ENCODE data around the gene FRRS1.
"Not testable (repeated sequence)": the region's sequence is repeated elsewhere in the genome, so short reads cannot be mapped to it uniquely, and the experiment has no call there.

Gene FRRS1

GRCh38 chr1:99763956-99764355 is 2.5 kb downstream of the FRRS1 start:
- Histone ChIP-seq H3K36me3 (replicated peaks; ENCODE audit: insufficient read depth, low read length) (no peaks in the 10 kb centered on the region), H4K20me1 (ENCODE audit: insufficient read depth, low read length) (no peaks in the 10 kb centered on the region), H3K4me3 (ENCODE audit: low read length) (no peak overlapping the region), H3K27me3 (replicated peaks; ENCODE audit: insufficient read depth, low read length) (no peaks in the 10 kb centered on the region), H3K9me2 (replicated peaks; ENCODE audit: insufficient read depth, low read length) (no peaks in the 10 kb centered on the region), H3K27ac (ENCODE audit: low read length) (no peak overlapping the region), H3K79me2 (ENCODE audit: low read length) (no peaks in the 10 kb centered on the region), H3F3A (ENCODE audit: insufficient read depth, low read length) (peaks cover 10% of the 10 kb centered on the region; the same call in 1 of the 2 replicates), H3K4me2 (ENCODE audit: low read depth, low read length) (no peak overlapping the region), H2AFZ (ENCODE audit: low read length) (no peak overlapping the region), H3K4me1 (ENCODE audit: low read length) (0 out of 2 replicates have a peak, but pooled peaks cover 4% of the 10 kb centered on the region), H3K9ac (ENCODE audit: low read length) (no peak overlapping the region), H3K9me3 (replicated peaks; ENCODE audit: insufficient read depth, low read length) (no peaks in the 10 kb centered on the region)
- TF ChIP-seq CTCF (IDR thresholded peaks at IDR 0.05; ENCODE audit: low read length) (no peak), EZH2 (optimal IDR thresholded peaks at IDR 0.05; ENCODE audit: low read depth, low read length) (no peak), EZH2phosphoT487 (IDR thresholded peaks at IDR 0.05; ENCODE audit: low read length) (no peak)
- no peak for DNase-seq

- Histone ChIP-seq H2AFZ (ENCODE audit: low read length) (no peak overlapping the region), H3F3A (ENCODE audit: insufficient read depth, low read length) (peaks cover 14% of the 10 kb centered on the region), H3K4me1 (ENCODE audit: low read length) (0 out of 2 replicates have a peak, but pooled peaks cover 10% of the 10 kb centered on the region), H3K9ac (ENCODE audit: low read length) (no peak overlapping the region), H3K9me3 (replicated peaks; ENCODE audit: insufficient read depth, low read length) (no peaks in the 10 kb centered on the region), H3K27ac (ENCODE audit: low read length) (no peak overlapping the region), H3K79me2 (ENCODE audit: low read length) (no peaks in the 10 kb centered on the region), H3K36me3 (replicated peaks; ENCODE audit: insufficient read depth, low read length) (no peaks in the 10 kb centered on the region), H3K4me2 (ENCODE audit: low read depth, low read length) (no peak overlapping the region), H3K27me3 (replicated peaks; ENCODE audit: insufficient read depth, low read length) (no peaks in the 10 kb centered on the region), H4K20me1 (ENCODE audit: insufficient read depth, low read length) (no peaks in the 10 kb centered on the region), H3K4me3 (ENCODE audit: low read length) (no peak overlapping the region), H3K9me2 (replicated peaks; ENCODE audit: insufficient read depth, low read length) (no peaks in the 10 kb centered on the region)
- no peak for DNase-seq
- no peak for TF ChIP-seq EZH2phosphoT487 (IDR thresholded peaks at IDR 0.05; ENCODE audit: low read length)
- TF ChIP-seq EZH2 (optimal IDR thresholded peaks at IDR 0.05; ENCODE audit: low read depth, low read length), result no peak
- TF ChIP-seq CTCF (IDR thresholded peaks at IDR 0.05; ENCODE audit: low read length), result no peak
Observed at GRCh38 chr1:99761774-99762173, 4.7 kb downstream of the FRRS1 start.

GRCh38 chr1:99759518-99760160 is 6.8 kb downstream of the FRRS1 start:
- Histone ChIP-seq H3K9me3 (replicated peaks; ENCODE audit: insufficient read depth, low read length) (no peaks in the 10 kb centered on the region), H3F3A (ENCODE audit: insufficient read depth, low read length) (peaks cover 6% of the 10 kb centered on the region; the same call in 1 of the 2 replicates), H3K79me2 (ENCODE audit: low read length) (no peaks in the 10 kb centered on the region), H3K27ac (ENCODE audit: low read length) (no peak overlapping the region), H3K36me3 (replicated peaks; ENCODE audit: insufficient read depth, low read length) (no peaks in the 10 kb centered on the region), H2AFZ (ENCODE audit: low read length) (no peak overlapping the region), H3K4me3 (ENCODE audit: low read length) (no peak overlapping the region), H3K27me3 (replicated peaks; ENCODE audit: insufficient read depth, low read length) (no peaks in the 10 kb centered on the region), H3K4me2 (ENCODE audit: low read depth, low read length) (no peak overlapping the region), H3K9ac (ENCODE audit: low read length) (no peak overlapping the region), H3K4me1 (ENCODE audit: low read length) (0 out of 2 replicates have a peak, but pooled peaks cover 10% of the 10 kb centered on the region), H3K9me2 (replicated peaks; ENCODE audit: insufficient read depth, low read length) (no peaks in the 10 kb centered on the region), H4K20me1 (ENCODE audit: insufficient read depth, low read length) (no peaks in the 10 kb centered on the region)
- DNase-seq, result no peak
- TF ChIP-seq CTCF (IDR thresholded peaks at IDR 0.05; ENCODE audit: low read length), result no peak
- TF ChIP-seq EZH2 (optimal IDR thresholded peaks at IDR 0.05; ENCODE audit: low read depth, low read length), result no peak
- no peak for TF ChIP-seq EZH2phosphoT487 (IDR thresholded peaks at IDR 0.05; ENCODE audit: low read length)

- H3K9ac ChIP-seq (ENCODE audit: low read length); H3K9me2 ChIP-seq (replicated peaks; ENCODE audit: insufficient read depth, low read length); H3K36me3 ChIP-seq (replicated peaks; ENCODE audit: insufficient read depth, low read length); DNase-seq; H3K4me3 ChIP-seq (ENCODE audit: low read length); H3K27ac ChIP-seq (ENCODE audit: low read length); H3F3A ChIP-seq (ENCODE audit: insufficient read depth, low read length); H2AFZ ChIP-seq (ENCODE audit: low read length); H4K20me1 ChIP-seq (ENCODE audit: insufficient read depth, low read length); H3K4me1 ChIP-seq (ENCODE audit: low read length); H3K9me3 ChIP-seq (replicated peaks; ENCODE audit: insufficient read depth, low read length); H3K27me3 ChIP-seq (replicated peaks; ENCODE audit: insufficient read depth, low read length); H3K79me2 ChIP-seq (ENCODE audit: low read length); H3K4me2 ChIP-seq (ENCODE audit: low read depth, low read length): not testable (repeated sequence)
Observed at GRCh38 chr1:99758686-99759517, 7.5 kb downstream of the FRRS1 start.

Data from MM.1S (cell line).